Fibroblast of lung (primary cell): ENCODE data around the gene ARHGEF35.
"Not testable (repeated sequence)": the region's sequence is repeated elsewhere in the genome, so short reads cannot be mapped to it uniquely, and the experiment has no call there.

Experiments used
- EZH2 ChIP-seq: IDR thresholded peaks from 2 replicates; pipeline ENCODE4 v1.5.1; 2012; ENCODE audit warnings: low read length, control low read depth, mild to moderate bottlenecking; ENCODE audit errors: missing control alignments
- TF ChIP-seq, protein P1 (sequence below), 2 donors: IDR thresholded peaks in 1 of 2; conservative IDR thresholded peaks in 1 of 2; 1 replicate in 1 of 2; 2 replicates in 1 of 2; pipeline ENCODE4 v1.5.1; 2011 to 2012; ENCODE audit warnings: low read length in 2 of 2, control low read depth in 1 of 2, inconsistent platforms in 1 of 2, low read depth in 1 of 2, mild to moderate bottlenecking in 1 of 2

DNA sequence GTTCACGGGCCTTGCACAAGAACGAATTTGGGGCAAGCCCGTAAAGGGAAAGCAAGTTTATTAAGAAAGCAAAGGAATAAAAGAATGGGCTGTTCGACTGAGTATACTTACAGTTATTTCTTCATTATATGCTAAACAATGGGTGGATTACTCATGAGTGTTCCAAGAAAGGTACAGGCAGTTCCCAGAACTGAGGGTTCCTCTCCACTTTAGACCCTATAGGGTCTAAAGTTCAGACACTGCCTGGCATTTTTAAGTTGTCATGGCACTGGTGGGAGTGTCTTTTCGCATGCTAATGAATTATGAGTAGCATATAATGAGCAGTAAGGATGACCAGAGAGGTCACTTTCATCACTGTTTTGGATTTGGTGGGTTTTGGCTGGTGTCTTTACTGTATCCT lies 9.7 kb upstream of the ARHGEF35 start:
- TF ChIP-seq, protein P1, sequence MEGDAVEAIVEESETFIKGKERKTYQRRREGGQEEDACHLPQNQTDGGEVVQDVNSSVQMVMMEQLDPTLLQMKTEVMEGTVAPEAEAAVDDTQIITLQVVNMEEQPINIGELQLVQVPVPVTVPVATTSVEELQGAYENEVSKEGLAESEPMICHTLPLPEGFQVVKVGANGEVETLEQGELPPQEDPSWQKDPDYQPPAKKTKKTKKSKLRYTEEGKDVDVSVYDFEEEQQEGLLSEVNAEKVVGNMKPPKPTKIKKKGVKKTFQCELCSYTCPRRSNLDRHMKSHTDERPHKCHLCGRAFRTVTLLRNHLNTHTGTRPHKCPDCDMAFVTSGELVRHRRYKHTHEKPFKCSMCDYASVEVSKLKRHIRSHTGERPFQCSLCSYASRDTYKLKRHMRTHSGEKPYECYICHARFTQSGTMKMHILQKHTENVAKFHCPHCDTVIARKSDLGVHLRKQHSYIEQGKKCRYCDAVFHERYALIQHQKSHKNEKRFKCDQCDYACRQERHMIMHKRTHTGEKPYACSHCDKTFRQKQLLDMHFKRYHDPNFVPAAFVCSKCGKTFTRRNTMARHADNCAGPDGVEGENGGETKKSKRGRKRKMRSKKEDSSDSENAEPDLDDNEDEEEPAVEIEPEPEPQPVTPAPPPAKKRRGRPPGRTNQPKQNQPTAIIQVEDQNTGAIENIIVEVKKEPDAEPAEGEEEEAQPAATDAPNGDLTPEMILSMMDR (conservative IDR thresholded peaks at IDR 0.05 in 1 of 2, IDR thresholded peaks at IDR 0.05 in 1 of 2; ENCODE audit: low read depth in 1 of 2, low read length in 2 of 2), result not testable (repeated sequence)
- not testable (repeated sequence) for TF ChIP-seq EZH2
